H4 (cell line): ENCODE measurements around the gene HS6ST3. TPM values are rescaled to one million over a fixed set of nuclear protein-coding genes. Genes with fewer than 3 reads are reported as not detected.
"Not testable (repeated sequence)": the region's sequence is repeated elsewhere in the genome, so short reads cannot be mapped to it uniquely, and the experiment has no call there.

Experiments used
- DNase-seq: peaks from one replicate; pipeline ENCODE4 v3.0.0-alpha.2; 2015; ENCODE audit warnings: low spot score
- total RNA-seq: library from RNA; depleted of rRNA; stranded (reverse); fragments of >200 nt; shearing (Covaris generic); gene quantifications from 2 replicates; pipeline ENCODE4 v1.2.3, GENCODE V29; 2014; rRNA removed

The HS6ST3 gene
- 1.6 and 2.4 TPM in 2 replicates for total RNA-seq

- peak; percentile 14 for DNase-seq
Observed at GRCh38 chr13:96089749-96090239, at the start of gene HS6ST3. HS6ST3 (plus strand) TSS chr13:96090107.

- DNase-seq = no peak
Observed at GRCh38 chr13:96041326-96042110, 48.4 kb upstream of the HS6ST3 start.

GRCh38 chr13:96044238-96044637 is 45.7 kb upstream of the HS6ST3 start:
- DNase-seq = no peak

GRCh38 chr13:96046449-96047126 is 43.3 kb upstream of the HS6ST3 start:
- DNase-seq = not testable (repeated sequence)

GRCh38 chr13:96050955-96051354 is 39.0 kb upstream of the HS6ST3 start:
- not testable (repeated sequence) for DNase-seq

- not testable (repeated sequence) for DNase-seq
Observed at GRCh38 chr13:96051491-96051890, 38.4 kb upstream of the HS6ST3 start.

- DNase-seq = not testable (repeated sequence)
Observed at GRCh38 chr13:96051946-96052345, 38.0 kb upstream of the HS6ST3 start.

- peak; percentile 56 for DNase-seq
Observed at GRCh38 chr13:96052656-96053002, 37.3 kb upstream of the HS6ST3 start.

GRCh38 chr13:96053003-96053703 is 36.8 kb upstream of the HS6ST3 start, which contains the start of gene UGGT2:
UGGT2 (minus strand) TSS chr13:96053401; CDS start chr13:96053312, 89 bp downstream.
- peak; percentile 84 for DNase-seq

- no peak for DNase-seq
Observed at GRCh38 chr13:96065849-96066248, 24.1 kb upstream of the HS6ST3 start.

GRCh38 chr13:96068729-96069128 is 21.2 kb upstream of the HS6ST3 start:
- DNase-seq = no peak

GRCh38 chr13:96071504-96071903 is 18.4 kb upstream of the HS6ST3 start:
- DNase-seq = no peak

GRCh38 chr13:96072392-96072791 is 17.5 kb upstream of the HS6ST3 start:
- DNase-seq = no peak

GRCh38 chr13:96075953-96076543 is 13.9 kb upstream of the HS6ST3 start:
- DNase-seq = no peak

- no peak for DNase-seq
Observed at GRCh38 chr13:96080676-96081075, 9.2 kb upstream of the HS6ST3 start.

- no peak for DNase-seq
Observed at GRCh38 chr13:96081888-96082287, 8.0 kb upstream of the HS6ST3 start.

- DNase-seq = no peak
Observed at GRCh38 chr13:96082640-96083039, 7.3 kb upstream of the HS6ST3 start.

GRCh38 chr13:96086736-96087135 is 3.2 kb upstream of the HS6ST3 start:
- DNase-seq = no peak

GRCh38 chr13:96089139-96089538 is 768 bp upstream of the HS6ST3 start:
- DNase-seq = no peak

- no peak for DNase-seq
Observed at GRCh38 chr13:96090240-96091101, 564 bp downstream of the HS6ST3 start.
